ENCODE results near the gene PGPEP1. TPM values are rescaled to one million over a fixed set of nuclear protein-coding genes. Genes with fewer than 3 reads are reported as not detected.

PGPEP1 gene
- total and polyA plus RNA-seq, 10 of the 15 experiments (the other 5 are each of a cell fraction or from before 2014, with no cell fraction given) = 13.8 to 39.4 (median 17.0) TPM

GRCh38 chr19:18322759-18323460, 17.5 kb upstream of the PGPEP1 start, which contains the start of gene LSM4 (continued):
- peak; percentile 84 for TF ChIP-seq IRF3 (IDR thresholded peaks at IDR 0.05)
- TF ChIP-seq, protein P1, sequence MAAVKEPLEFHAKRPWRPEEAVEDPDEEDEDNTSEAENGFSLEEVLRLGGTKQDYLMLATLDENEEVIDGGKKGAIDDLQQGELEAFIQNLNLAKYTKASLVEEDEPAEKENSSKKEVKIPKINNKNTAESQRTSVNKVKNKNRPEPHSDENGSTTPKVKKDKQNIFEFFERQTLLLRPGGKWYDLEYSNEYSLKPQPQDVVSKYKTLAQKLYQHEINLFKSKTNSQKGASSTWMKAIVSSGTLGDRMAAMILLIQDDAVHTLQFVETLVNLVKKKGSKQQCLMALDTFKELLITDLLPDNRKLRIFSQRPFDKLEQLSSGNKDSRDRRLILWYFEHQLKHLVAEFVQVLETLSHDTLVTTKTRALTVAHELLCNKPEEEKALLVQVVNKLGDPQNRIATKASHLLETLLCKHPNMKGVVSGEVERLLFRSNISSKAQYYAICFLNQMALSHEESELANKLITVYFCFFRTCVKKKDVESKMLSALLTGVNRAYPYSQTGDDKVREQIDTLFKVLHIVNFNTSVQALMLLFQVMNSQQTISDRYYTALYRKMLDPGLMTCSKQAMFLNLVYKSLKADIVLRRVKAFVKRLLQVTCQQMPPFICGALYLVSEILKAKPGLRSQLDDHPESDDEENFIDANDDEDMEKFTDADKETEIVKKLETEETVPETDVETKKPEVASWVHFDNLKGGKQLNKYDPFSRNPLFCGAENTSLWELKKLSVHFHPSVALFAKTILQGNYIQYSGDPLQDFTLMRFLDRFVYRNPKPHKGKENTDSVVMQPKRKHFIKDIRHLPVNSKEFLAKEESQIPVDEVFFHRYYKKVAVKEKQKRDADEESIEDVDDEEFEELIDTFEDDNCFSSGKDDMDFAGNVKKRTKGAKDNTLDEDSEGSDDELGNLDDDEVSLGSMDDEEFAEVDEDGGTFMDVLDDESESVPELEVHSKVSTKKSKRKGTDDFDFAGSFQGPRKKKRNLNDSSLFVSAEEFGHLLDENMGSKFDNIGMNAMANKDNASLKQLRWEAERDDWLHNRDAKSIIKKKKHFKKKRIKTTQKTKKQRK (IDR thresholded peaks at IDR 0.05; ENCODE audit: low read depth, low read length) = no peak; the same call in 1 of the 2 replicates
- no peak for TF ChIP-seq WRNIP1 (IDR thresholded peaks at IDR 0.05; ENCODE audit: borderline replicate concordance, low read depth, low read length)
- no peak for TF ChIP-seq SMAD1 (IDR thresholded peaks at IDR 0.05; ENCODE audit: low read depth, partially characterized antibody)
- no peak for TF ChIP-seq ZZZ3 (IDR thresholded peaks at IDR 0.05; ENCODE audit: control insufficient read depth, insufficient read length, low read depth)
- TF ChIP-seq USF2 (IDR thresholded peaks at IDR 0.05; ENCODE audit: borderline replicate concordance, low read depth, low read length) = no peak
- TF ChIP-seq RAD21 (IDR thresholded peaks at IDR 0.05; ENCODE audit: insufficient read depth, low read depth, low read length) = peak; percentile 58
- no peak for TF ChIP-seq ZNF622 (IDR thresholded peaks at IDR 0.05)
- TF ChIP-seq YBX1 (IDR thresholded peaks at IDR 0.05) = no peak
- TF ChIP-seq GATAD2B (conservative IDR thresholded peaks at IDR 0.05; ENCODE audit: low read depth) = peak; percentile 77
- TF ChIP-seq CHD4 (IDR thresholded peaks at IDR 0.05) = no peak
- peak; percentile 89 for TF ChIP-seq LARP7 (IDR thresholded peaks at IDR 0.05)
- TF ChIP-seq ZNF207 (IDR thresholded peaks at IDR 0.05; ENCODE audit: borderline replicate concordance) = no peak; the same call in 1 of the 2 replicates
- no peak for TF ChIP-seq FOXK2 (IDR thresholded peaks at IDR 0.05)
- TF ChIP-seq RAD51 (IDR thresholded peaks at IDR 0.05) = no peak
- no peak for TF ChIP-seq TARDBP (IDR thresholded peaks at IDR 0.05; ENCODE audit: borderline replicate concordance)
- no peak for TF ChIP-seq CEBPB (IDR thresholded peaks at IDR 0.05; ENCODE audit: borderline replicate concordance in 1 of 2, low read depth in 2 of 2, low read length in 2 of 2)
- TF ChIP-seq MXI1 (IDR thresholded peaks at IDR 0.05; ENCODE audit: low read depth, low read length) = peak; percentile 81
- TF ChIP-seq STAT1 (conservative IDR thresholded peaks at IDR 0.05) = peak; percentile 83; the same call in 1 of the 2 replicates
- TF ChIP-seq KDM1A (IDR thresholded peaks at IDR 0.05; ENCODE audit: borderline replicate concordance) = no peak
- TF ChIP-seq NFYA (IDR thresholded peaks at IDR 0.05; ENCODE audit: borderline replicate concordance, low read depth, low read length) = no peak
- no peak for TF ChIP-seq CHD1 (IDR thresholded peaks at IDR 0.05; ENCODE audit: low read depth, low read length)
